ENCODE data around the gene ARHGAP1. TPM values are rescaled to one million over a fixed set of nuclear protein-coding genes. Genes with fewer than 3 reads are reported as not detected.

The ARHGAP1 gene
- total RNA-seq, 2 experiments from 2014 or later = 16.3 to 42.6 TPM

GRCh38 chr11:46697303-46697702 is 3.1 kb downstream of the ARHGAP1 start:
- H3K27ac ChIP-seq (ENCODE audit: low read depth, low read length, poor library complexity, severe bottlenecking) = no peak overlapping the region
- peaks cover 23% of the 10 kb centered on the region for H3K36me3 ChIP-seq (ENCODE audit: insufficient read depth, low read length)
- ChIA-PET CTCF (ENCODE audit: unreplicated experiment) (no interaction called here), POLR2A (interaction anchor here (0.5 kb wide), 1 partner anchor 146 kb away, joined by 3 read pairs; no protein-coding TSS in a partner anchor)
- H3K4me3 ChIP-seq (ENCODE audit: low read depth, low read length, poor library complexity, severe bottlenecking) = no peak overlapping the region
- no peak overlapping the region for H2AFZ ChIP-seq (ENCODE audit: low read length)
- H4K20me1 ChIP-seq (ENCODE audit: insufficient read depth, low read length) = no peaks in the 10 kb centered on the region
- H3K9me2 ChIP-seq (ENCODE audit: insufficient read depth, low read length) = no peaks in the 10 kb centered on the region
- peaks cover 29% of the 10 kb centered on the region for H3K79me2 ChIP-seq (ENCODE audit: insufficient read depth, low read depth, low read length)
- intact Hi-C loops (cut with micrococcal nuclease; ENCODE audit: unreplicated experiment) = no loop called here
- TF ChIP-seq CTCF (conservative IDR thresholded peaks at IDR 0.05; ENCODE audit: low read length) (no peak), EZH2phosphoT487 (IDR thresholded peaks at IDR 0.05; ENCODE audit: borderline replicate concordance, low read depth, low read length) (no peak)
- BruUV-seq (replicated peaks) = no TSS peak
- H3K4me2 ChIP-seq (ENCODE audit: low read length) = no peak overlapping the region; the same call in 1 of the 2 replicates
- DNase-seq (ENCODE audit: low spot score) = no peak
- no peaks in the 10 kb centered on the region for H3K9me3 ChIP-seq (ENCODE audit: low read length)
- H3K4me1 ChIP-seq (ENCODE audit: insufficient read depth, low read length, poor library complexity, severe bottlenecking) = peaks cover 14% of the 10 kb centered on the region

GRCh38 chr11:46696212-46696558 is 4.2 kb downstream of the ARHGAP1 start:
- Histone ChIP-seq H3K79me2 (ENCODE audit: insufficient read depth, low read depth, low read length) (peaks cover 17% of the 10 kb centered on the region; the same call in 1 of the 2 replicates), H3K4me1 (ENCODE audit: insufficient read depth, low read length, poor library complexity, severe bottlenecking) (peaks cover 10% of the 10 kb centered on the region), H3K9me3 (ENCODE audit: low read length) (no peaks in the 10 kb centered on the region), H3K4me2 (ENCODE audit: low read length) (no peak overlapping the region), H3K4me3 (ENCODE audit: low read depth, low read length, poor library complexity, severe bottlenecking) (no peak overlapping the region), H3K9me2 (ENCODE audit: insufficient read depth, low read length) (no peaks in the 10 kb centered on the region), H2AFZ (ENCODE audit: low read length) (no peak overlapping the region), H4K20me1 (ENCODE audit: insufficient read depth, low read length) (no peaks in the 10 kb centered on the region), H3K36me3 (ENCODE audit: insufficient read depth, low read length) (peaks cover 20% of the 10 kb centered on the region), H3K27ac (ENCODE audit: low read depth, low read length, poor library complexity, severe bottlenecking) (no peak overlapping the region)
- intact Hi-C loops (cut with micrococcal nuclease; ENCODE audit: unreplicated experiment) = no loop called here
- ChIA-PET CTCF (ENCODE audit: unreplicated experiment) (interaction anchor here (0.6 kb wide), 1 partner anchor 150 kb away, joined by 3 read pairs; no protein-coding TSS in a partner anchor), POLR2A (no interaction called here)
- no peak for TF ChIP-seq CTCF (conservative IDR thresholded peaks at IDR 0.05; ENCODE audit: low read length)
- TF ChIP-seq EZH2phosphoT487 (IDR thresholded peaks at IDR 0.05; ENCODE audit: borderline replicate concordance, low read depth, low read length) = no peak
- BruUV-seq (replicated peaks) = no TSS peak
- DNase-seq (ENCODE audit: low spot score) = no peak

GRCh38 chr11:46695345-46696211 is 4.8 kb downstream of the ARHGAP1 start:
- H3K4me2 ChIP-seq (ENCODE audit: low read length) = no peak overlapping the region
- ChIA-PET CTCF (ENCODE audit: unreplicated experiment) (interaction anchor here (0.6 kb wide), 1 partner anchor 151 kb away, joined by 3 read pairs; no protein-coding TSS in a partner anchor), POLR2A (interaction anchor here (1.0 kb wide), 1 partner anchor 21 kb away, joined by 3 read pairs; no protein-coding TSS in a partner anchor)
- no peak for DNase-seq (ENCODE audit: low spot score)
- H3K36me3 ChIP-seq (ENCODE audit: insufficient read depth, low read length) = peaks cover 21% of the 10 kb centered on the region
- peaks cover 14% of the 10 kb centered on the region; the same call in 1 of the 2 replicates for H3K79me2 ChIP-seq (ENCODE audit: insufficient read depth, low read depth, low read length)
- no peaks in the 10 kb centered on the region for H3K9me3 ChIP-seq (ENCODE audit: low read length)
- no peaks in the 10 kb centered on the region for H4K20me1 ChIP-seq (ENCODE audit: insufficient read depth, low read length)
- no TSS peak for BruUV-seq (replicated peaks)
- H3K9me2 ChIP-seq (ENCODE audit: insufficient read depth, low read length) = no peaks in the 10 kb centered on the region
- peaks cover 10% of the 10 kb centered on the region for H3K4me1 ChIP-seq (ENCODE audit: insufficient read depth, low read length, poor library complexity, severe bottlenecking)
- H2AFZ ChIP-seq (ENCODE audit: low read length) = no peak overlapping the region
- TF ChIP-seq EZH2phosphoT487 (IDR thresholded peaks at IDR 0.05; ENCODE audit: borderline replicate concordance, low read depth, low read length) (no peak), CTCF (conservative IDR thresholded peaks at IDR 0.05; ENCODE audit: low read length) (no peak)
- intact Hi-C loops (cut with micrococcal nuclease; ENCODE audit: unreplicated experiment) = no loop called here
- no peak overlapping the region for H3K4me3 ChIP-seq (ENCODE audit: low read depth, low read length, poor library complexity, severe bottlenecking)
- H3K27ac ChIP-seq (ENCODE audit: low read depth, low read length, poor library complexity, severe bottlenecking) = no peak overlapping the region
